Esophagus mucosa (tissue), 1 donor: ENCODE measurements around the gene TNFRSF13B. TPM values are rescaled to one million over a fixed set of nuclear protein-coding genes. Genes with fewer than 3 reads are reported as not detected.

ENCODE experiments used
- ATAC-seq: fragments of 200-7000 bp; cut with Tn5 transposase; one replicate; pipeline ENCODE4 v1.9.1; 2020
- total RNA-seq: library from RNA; stranded (reverse); gene quantifications from one replicate; pipeline ENCODE4 v1.2.4, GENCODE V29; 2023
- donor health status: DM: yes; HTN: yes; CAD: no.

Gene TNFRSF13B
- total RNA-seq, 1 donor from 2014 or later, result 0.28 TPM

DNA sequence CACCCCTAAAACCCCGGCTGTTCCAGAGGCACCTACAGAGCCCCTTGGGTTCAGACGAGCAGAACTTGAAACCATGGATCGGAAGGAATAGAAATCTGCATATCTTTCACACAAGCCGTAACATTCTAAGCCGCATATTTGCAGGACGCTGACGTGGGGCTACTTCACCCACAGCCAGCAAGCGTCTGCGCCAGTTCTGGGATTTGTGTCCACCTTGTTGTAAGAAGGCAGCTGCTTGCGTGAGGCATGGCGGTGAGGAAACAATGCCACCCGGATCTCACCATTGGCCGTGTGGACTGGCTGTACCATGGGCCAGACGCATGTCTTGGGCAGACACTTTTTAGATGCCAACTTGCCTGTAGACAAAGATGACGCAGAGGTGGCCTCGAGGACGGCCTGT lies 34.5 kb downstream of the TNFRSF13B start:
- no peak for ATAC-seq

DNA sequence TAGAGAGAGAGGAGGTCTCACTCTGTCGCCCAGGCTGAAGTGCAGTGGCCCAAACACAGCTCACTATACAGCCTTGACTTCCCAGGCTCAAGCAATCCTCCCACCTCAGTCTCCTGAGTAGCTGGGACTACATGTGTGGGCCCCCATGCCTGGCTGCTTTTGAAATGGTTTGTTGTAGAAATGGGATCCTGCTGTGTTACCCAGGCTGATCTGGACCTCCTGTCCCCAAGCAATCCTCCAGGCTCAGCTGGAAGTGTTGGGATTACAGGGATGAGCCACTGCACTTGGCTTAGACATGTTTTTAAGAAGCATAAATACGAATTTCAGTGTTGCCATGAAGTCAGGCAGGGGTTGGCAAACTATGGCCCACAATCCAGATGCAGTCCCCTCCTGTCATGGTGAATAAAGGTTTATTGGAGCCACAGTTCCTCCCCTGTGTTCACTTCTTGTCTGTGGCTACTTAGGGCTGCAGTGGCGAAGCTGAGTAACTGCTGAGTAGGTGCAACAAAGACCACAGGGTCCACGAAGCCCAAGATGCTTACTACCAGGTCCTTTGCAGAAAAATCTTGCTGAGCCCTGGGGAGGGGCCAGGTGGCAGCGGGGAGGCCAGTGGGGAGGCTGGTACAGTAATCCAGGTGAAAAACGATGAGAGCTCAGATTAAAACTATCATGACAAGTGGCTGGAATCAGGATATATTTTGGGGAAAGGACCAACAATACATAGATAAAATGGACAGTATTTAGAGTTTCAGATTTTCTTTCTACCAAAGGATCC lies 35.2 kb downstream of the TNFRSF13B start:
- no peak for ATAC-seq

DNA sequence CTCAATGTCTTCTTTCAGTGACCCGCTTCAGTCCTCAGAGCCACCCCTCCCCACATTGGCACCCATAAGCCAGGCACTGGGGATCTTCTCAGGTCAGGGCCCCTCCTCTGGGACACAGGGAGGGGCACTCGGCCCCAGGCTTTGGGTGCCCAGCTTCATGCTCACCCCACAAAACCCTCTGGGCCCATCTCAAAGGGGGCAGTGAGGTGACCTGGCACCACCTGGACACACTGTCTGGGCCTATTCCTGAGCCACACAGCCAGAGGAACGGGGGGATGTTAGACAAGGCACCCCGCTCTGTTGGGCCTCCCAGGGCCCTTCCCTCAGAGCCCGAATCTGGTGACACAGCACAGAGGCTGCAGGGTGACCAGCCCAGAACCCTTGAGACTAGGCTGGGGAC lies 36.1 kb downstream of the TNFRSF13B start:
- ATAC-seq, result no peak

DNA sequence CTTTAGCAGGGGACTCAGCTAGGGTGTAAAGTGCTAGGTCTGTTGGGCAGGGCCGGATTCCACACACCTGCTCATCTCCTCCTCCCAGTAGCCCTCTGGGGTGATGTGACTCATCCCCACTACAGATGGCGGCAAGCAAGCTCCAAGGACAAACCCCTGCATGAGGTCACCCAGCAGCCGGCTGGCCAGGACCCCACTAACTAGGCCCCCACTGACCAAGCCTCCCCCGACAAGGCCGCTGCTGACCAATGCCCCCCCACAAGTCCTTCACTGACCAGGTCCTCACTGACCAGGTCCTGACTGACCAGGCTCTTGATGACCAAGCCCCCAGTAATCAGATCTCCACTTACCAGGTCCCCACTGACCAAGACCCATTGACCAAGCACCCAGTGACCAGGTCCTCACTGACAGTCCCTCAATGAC lies 36.7 kb downstream of the TNFRSF13B start:
- no peak for ATAC-seq

DNA sequence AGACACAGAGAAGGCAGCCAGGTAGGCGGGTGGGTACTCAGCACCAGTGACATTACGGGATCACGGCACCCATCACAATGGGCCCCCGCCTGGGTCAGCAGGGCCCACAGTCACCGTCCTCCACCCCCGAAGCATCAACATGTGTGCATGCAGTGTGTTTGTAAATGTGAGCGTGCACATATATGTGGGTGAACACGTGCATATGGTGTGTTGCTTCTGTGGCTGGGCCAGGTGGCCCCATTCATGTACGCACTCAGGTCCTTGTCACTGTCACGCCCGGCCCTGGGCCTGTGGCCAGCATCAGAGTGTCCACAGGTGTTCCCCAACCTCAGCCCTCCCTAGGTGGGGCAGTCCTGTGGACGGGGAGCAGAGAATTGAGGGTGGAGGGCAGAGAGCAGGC lies 37.1 kb downstream of the TNFRSF13B start:
- ATAC-seq, result no peak

DNA sequence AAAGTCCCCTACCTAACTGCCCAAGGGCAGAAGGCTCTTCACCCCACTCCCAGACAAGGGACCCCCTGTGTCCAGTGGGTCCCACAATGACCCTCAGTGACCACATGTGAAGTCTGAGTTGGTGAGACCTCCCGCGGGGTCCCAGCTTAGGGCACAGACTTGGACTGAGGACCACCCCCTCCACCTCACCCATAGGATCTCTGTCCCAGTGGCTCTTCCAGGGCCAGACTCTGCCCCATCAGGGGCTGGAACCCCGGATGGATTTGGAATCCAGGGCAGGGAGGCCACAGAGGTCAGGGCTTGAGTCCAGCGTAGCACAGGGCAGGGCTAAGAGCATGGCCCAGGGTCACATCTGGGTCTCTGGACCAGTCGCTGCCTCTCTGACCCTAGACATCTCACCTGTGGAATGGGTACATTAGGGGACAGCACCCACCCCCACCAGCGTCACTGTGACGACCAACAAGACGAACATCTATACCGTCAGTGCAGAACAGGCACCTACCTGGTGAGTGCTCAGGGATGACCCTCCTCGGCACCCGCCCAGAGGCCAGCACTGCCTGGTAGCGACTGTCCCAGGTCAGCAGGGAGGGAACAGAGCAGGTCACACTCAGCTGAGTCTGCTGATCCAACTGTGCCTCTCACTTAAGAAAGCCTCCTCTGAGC lies 37.7 kb downstream of the TNFRSF13B start:
- ATAC-seq, result no peak

DNA sequence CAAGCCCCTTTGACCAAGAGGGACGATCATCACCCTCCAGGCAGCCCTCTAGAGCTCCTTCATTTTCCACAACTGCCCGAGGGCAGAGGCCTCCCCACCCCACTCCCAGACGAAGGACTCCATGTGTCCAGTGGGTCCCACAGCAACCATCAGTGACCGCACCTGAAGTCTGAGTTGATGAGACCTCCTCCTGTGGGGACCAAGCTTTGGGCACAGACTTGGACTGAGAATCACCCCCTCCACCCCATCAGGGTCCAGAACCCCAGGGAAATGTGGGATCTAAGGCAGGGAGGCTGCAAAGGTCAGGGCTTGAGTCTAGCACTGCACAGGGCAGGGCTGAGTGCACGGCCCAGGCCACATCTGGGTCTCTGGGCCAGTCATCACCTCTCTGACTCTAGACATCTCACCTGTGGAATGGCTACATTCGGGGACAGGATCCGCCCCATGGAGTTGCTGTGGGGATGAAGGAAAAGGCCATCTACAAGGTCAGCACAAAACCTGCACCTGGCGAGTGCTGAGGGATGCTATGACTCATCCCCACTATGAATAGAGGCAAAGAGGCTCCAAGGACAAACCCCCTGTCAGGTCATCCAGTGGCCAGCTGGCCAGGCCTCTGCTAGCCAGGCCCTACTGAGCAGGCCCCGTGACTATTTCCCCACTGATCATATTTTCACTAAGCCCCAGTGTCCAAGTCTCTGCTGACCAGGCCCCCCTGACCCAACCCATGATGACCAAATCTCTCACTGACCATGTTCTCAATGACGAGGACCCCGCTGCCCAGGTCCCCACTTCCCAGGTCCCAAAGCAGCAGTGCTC lies 38.4 kb downstream of the TNFRSF13B start:
- no peak for ATAC-seq

DNA sequence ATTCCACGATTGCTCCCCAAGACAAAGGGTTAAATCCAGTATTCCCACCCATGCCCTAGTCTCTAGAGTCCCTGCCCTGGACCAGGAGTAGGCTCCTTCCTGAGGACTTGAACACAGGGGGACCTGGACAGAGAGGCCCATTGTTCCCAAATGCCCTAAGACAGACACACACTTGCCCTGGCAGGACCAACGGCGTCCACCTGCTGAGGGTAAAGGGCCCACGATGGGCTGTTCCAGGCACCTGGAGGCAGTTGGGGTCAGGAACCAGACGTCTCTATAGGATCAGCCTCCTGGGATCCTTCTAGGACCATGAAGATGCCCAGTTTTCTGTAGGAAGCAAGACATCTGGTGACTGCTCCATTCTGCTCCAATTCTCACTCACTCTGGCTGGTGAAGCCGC lies 39.3 kb downstream of the TNFRSF13B start:
- ATAC-seq, result no peak

DNA sequence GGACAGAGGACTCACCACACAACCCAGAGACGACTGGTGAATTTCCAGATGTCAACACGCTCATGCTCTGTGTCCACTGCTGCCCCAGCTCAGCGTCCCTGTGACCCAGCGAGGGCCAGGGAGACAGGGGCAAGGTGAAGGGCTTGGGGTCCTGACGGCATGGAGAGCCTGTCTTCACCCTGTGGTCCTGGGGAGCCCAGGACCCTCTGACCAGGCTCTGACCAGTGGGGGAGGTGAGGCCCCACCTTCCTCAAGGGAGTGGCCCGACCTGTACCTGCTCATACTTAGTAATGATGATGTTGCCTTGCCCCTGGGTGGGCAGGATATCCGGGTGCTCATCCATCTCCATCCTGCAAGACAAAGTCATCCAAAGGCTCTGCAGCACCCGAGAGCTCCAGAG lies 39.8 kb downstream of the TNFRSF13B start:
- ATAC-seq, result no peak

DNA sequence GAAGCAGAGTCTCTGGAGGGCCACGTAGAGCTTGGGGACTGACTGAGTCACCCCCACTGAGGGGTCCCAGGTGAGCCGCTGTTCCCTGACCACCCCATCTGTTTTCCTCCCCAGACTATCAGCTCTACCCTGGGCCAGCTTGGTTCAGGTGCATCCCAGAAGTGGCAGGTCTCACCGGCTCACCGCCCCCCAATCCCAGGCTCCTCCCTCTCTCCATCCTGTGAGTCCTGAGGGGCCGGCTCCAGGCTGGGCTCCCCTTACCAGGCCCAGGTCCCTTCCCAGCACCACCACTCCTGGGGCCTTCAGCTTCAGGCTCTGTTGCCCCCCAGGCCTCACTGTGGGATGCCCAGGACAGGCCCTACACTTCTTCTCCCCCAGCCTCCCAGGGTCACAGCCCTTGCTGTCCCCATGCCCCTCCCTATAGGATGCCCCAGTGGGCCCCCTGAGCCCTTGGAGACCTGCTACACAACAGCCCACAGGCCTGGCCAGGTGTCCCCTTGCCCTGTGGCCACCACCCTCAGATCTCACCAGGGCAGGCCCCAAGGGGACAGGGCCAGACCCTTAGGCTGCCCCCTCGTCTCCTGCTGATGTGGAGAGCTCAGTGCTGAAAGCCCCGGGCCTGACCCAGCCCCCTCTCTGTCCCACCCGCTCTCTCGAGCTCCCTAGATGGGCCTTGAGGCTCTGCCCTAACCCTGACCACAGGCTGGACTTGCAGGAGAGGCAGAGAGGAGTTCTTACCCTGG lies 40.4 kb downstream of the TNFRSF13B start:
- ATAC-seq, result no peak

DNA sequence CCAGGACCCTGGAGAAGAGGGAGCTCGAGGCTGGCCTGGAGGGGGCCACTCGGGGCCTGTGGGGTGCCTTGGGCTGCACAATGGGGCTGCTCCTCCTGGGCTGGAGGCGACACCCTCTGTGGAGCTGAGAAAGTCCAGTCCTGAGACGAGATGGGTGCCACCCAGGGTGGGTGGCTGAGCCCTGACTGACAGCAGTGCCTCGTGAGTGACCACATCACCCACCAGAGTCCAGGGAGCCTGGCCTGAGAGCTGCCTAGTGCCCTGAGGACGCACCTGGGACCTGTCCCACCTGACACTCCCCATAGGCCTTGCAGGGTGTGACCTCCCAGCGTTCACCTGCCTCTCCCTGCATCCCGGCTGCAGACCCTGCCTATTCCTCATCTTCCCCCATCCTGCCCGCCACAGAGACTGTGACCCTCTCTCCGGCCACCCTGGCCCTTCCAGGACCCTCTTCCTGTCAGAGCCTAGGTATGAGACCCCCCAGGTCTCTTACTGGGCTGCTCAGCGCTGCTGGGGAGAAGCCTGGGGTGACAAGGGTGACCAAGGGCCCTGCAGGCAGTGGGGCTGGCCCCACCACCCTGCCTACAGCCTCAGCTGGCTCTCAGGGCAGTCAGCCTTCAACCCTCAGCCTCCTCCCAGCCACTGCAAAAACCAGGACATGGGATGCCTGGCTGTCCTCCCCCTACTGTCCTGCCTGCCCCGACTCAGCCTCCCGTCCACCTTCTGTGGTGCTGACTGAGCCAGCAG lies 41.2 kb downstream of the TNFRSF13B start:
- no peak for ATAC-seq

DNA sequence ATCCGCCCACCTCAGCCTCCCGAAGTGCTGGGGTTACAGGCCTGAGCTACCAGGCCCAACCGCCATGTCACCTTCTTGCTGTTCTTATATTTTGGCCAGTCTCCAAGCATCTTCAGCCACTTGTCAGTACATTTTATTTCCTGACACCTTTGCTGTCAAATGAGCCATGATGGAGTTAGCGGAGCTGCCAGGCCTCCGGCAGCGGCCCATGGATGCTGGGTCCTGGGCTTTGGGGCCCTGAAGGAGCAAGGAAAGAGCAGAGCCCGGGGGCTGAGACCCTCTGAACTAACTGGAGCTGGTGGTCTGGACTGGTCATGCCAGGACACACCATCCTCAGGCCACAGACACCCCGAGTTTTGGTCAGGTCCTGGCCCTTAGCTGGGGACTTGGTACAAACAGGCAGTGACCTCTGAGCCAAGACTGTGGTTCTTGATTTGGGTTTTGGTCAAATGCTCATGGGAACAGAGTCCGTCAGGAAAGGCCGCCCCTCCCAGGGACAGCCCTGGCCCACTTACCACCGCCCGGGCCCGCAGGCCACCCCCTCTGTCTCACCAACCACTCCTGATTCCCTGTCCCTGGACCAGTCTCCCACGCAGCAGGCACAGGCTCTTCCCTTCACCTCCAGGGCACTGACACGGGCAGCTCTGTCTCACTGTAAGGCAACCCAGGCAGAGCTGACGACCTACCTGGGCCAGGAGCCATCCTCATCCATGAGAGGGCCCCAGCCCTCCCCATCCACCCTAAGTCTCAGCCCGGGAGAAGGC lies 42.0 kb downstream of the TNFRSF13B start:
- no peak for ATAC-seq

DNA sequence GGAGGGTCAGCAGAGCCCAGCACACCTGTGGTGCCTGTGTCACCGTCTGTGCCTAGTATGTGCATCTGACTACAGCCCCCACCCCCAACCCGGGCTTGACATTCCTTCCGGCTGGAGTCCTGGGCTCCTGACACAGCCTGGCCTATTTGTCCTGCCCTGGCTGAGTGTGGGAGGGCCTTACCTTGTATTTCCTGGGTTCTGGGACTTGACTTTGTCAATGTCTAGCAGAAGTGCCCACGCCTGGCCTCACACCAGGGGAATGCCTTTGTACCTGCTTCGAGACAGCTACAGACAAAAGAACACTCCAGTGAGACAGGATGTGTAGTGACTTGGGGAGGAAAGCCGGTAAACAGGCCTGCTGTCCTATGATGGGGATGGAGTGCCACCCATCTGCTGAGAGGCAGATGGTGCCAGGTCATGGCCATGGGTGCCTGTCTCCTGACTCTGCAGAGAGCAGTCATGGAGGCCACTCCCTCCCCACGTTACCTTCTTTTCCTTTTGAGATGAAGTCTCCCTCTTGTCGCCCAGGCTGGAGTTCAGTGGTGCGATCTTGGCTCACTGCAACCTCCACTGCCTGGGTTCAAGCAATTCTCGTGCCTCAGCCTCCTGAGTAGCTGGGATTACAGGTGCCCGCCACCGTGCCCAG lies 42.8 kb downstream of the TNFRSF13B start:
- no peak for ATAC-seq

DNA sequence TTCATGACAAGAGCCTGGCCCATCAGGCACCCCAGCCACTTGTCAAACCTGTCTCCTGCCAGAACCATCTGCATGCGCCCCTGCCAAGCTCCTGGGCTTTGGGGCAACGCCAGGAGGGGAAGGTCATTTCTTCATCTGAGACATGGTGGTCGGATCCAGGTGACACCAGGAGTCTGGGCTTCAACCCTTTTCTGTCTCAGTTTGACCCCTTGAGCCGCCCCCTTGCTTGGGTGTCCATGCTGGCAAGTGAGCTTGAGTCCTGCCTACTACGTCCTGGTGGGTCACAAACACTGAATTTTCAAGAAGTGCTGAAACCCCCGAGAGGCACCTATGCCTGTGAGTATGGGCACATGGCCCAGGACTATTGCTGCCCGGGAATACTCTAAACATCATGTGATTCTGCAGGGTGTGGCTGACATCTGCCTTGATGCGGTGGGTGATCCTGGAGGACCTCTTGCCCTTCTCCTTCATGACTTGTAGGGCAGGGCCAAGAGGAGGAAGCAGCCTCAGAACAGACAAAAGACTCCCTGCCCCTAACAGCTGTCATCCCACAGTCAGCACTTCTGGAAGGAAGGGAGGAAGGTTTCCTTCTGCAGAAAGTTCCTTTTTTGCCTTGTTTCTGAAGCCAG lies 43.4 kb downstream of the TNFRSF13B start:
- ATAC-seq, result no peak

DNA sequence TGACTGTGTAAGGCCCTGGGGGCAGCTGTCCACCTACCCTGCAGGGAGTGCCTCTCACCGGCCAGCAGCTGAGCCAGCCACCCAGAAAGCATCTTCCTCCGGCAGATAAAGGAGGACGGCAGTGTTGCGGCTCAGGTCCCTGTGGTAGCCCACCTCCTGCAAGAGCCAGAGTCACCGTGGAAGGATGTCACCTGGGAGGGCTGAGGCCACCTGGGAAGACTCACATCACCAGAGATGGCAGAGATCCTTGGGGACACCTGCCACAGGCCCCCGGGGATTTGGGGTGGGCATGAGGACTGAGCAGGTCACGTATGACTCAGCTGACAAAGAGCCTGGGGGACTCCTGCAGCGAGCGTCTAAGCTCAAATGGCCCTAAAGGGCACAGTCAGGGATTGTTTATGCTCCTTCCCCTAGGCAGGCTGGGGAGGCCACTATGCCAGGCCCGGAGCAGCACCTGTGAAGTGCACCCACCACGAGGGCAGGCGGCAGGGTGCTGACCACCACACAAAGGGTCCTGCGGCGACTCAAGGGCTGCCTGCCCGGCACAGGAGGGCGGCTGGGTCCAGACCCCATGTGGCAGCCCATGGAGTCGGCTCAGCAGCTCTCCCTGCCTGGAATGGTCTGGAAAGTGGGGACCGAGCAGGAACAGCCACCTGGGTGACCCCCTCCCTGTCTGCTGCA lies 44.1 kb downstream of the TNFRSF13B start:
- no peak for ATAC-seq

DNA sequence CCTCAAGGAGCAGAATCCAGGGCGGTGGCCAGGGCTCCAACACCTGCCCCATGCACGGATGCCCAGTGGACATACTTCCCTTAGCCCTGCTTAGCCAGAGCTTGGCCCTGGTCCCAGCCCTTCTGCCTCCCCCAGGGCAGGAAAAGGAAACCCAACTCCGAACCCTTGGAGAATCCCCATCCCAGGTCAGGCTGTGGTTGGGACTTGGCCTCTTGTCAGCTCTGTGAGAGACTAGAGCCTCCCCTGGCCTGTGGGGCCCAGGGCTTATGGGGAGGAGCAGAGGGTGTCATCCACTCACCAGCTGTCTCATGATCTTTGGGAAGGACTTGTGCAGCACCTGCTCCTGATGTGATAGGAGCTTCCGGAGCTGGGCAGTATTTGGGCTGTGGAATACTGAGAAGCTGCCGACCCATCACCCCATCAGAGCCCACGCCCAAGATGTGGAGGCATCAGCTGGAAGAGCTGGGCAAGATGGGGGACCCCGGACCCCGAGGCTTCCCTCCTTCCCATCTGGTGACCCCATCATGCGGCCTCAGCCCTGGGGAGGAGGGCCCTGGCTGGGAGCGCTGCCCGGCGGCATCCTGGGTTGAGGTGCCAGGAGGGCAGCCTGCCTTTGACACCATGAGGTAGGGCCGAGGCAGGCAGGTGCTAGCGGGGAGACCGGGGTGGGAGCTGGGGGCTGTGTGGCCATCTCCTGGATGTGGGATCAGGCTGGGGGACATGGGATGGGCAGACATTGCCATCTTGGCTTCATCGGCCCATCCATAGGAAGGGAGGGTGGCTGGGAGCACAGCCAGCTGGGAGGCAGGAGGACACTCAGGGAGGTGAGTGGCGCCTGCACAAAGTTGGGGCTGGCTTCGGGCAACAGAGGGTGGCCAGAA lies 45.1 kb downstream of the TNFRSF13B start:
- no peak for ATAC-seq

DNA sequence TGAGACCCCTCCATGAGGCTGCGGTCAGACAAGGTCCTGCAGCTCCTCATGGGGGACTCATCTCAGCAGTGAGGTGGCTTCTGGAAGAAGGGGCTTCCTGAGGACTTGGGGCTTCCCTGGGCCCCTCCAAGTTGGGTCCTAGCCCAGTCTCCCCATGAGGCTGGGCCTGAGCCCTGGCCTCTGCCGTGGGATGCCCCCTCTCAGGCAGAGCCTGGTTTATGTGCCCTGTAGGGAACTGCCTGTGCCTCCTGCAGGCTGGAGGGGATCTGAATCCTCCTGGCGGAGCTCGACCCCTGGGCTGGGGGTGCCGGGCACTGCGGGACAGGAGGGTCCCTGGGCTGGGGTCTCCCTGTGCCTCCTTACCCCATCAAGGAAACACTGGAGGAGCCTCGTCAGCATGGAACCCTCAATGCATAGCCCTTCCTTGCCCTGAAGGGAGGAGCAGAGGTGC lies 45.8 kb downstream of the TNFRSF13B start:
- ATAC-seq, result no peak

DNA sequence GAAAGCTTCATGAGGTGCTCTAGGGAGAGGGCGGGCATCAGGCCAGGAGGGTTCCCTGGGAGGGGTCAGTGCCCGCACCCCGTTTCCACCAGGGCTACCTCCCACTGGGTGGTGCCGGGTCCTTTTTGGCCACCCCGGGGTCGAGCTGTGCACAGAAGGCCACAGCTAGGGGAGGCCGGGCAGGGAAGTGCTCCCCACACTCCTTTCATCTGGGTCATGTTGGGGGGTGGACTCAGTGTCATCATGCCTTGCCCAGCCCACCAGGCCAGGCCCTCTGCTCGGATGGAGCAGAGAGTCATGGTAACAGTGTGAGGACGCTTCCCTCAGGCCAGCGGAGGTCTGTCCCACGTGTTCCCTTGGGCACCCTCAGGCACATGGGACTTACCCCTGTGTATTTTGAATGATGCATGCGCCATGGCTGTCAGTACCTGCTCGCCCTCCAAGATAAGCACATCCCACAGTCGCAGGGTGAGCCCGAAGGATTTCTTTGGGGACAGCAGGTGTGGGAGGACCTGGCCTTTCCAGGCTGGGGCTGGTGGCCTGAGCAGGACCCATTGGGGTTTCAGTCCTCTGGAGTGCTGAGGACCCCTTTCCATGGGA lies 46.4 kb downstream of the TNFRSF13B start:
- no peak for ATAC-seq
